HEK293 (cell line): ENCODE measurements around the gene MRPL28.

Experiments
- CTCF ChIA-PET: fragments of 350-600 bp; formaldehyde crosslinking; extraction: SDS; loops from one replicate; lab custom pipeline; 2021; ENCODE audit warnings: antibody characterized with exemption; lab: Yijun Ruan, JAX
- POLR2A ChIA-PET: fragments of 300-600 bp; formaldehyde crosslinking; extraction: SDS; loops from one replicate; lab custom pipeline; 2020; ENCODE audit warnings: antibody characterized with exemption, inconsistent platforms; lab: Yijun Ruan, JAX
- H3K27ac ChIP-seq: fragments of 200-500 bp; sonication (Bioruptor generic); 2 replicates; pipeline ENCODE4 v1.5.1; 2014; ENCODE audit warnings: low read depth, low read length, control low read depth, inconsistent platforms; ENCODE audit errors: extremely low read depth
- H3K36me3 ChIP-seq, 2 experiments: fragments of 200-500 bp in 1 of 2; sonication (Bioruptor generic) in 1 of 2; 1 replicate in 1 of 2; 2 replicates in 1 of 2; pipeline ENCODE4 v1.5.1; 2014 to 2017; ENCODE audit warnings: inconsistent platforms in 2 of 2, low read length in 2 of 2; ENCODE audit not compliant: control insufficient read depth in 2 of 2, insufficient read depth in 1 of 2
- H3K4me1 ChIP-seq: fragments of 200-500 bp; sonication (Bioruptor generic); 2 replicates; pipeline ENCODE4 v1.5.1; 2014; ENCODE audit warnings: mild to moderate bottlenecking, low read length, inconsistent platforms; ENCODE audit not compliant: control insufficient read depth, insufficient read depth
- H3K4me3 ChIP-seq: 2 replicates; pipeline ENCODE4 v1.5.1; 2011; ENCODE audit warnings: low read depth, mild to moderate bottlenecking, control low read depth, low read length, moderate library complexity
- H3K9me3 ChIP-seq: fragments of 200-500 bp; sonication (Bioruptor generic); 2 replicates; pipeline ENCODE4 v1.5.1; 2014; ENCODE audit warnings: low read depth, low read length, inconsistent platforms; ENCODE audit not compliant: control insufficient read depth, insufficient read depth
- GLI2 ChIP-seq: fragments of 450-650 bp; formaldehyde crosslinking; IDR thresholded peaks from 2 replicates; pipeline ENCODE4; 2017; ENCODE audit warnings: missing biosample characterization, missing genetic modification characterization, low read depth, borderline replicate concordance
- GLIS2 ChIP-seq: fragments of 450-650 bp; formaldehyde crosslinking; IDR thresholded peaks from 2 replicates; pipeline ENCODE4 v1.5.1; 2016; ENCODE audit warnings: missing biosample characterization, missing genetic modification characterization
- OSR2 ChIP-seq: fragments of 450-650 bp; formaldehyde crosslinking; IDR thresholded peaks from 2 replicates; pipeline ENCODE4 v1.5.1; 2016; ENCODE audit warnings: missing biosample characterization, missing genetic modification characterization
- TCF7L2 ChIP-seq: IDR thresholded peaks from 2 replicates; pipeline ENCODE4 v1.6.1; 2011; ENCODE audit warnings: low read depth, mild to moderate bottlenecking, inconsistent platforms, low read length, moderate library complexity, borderline replicate concordance
- TRIM28 ChIP-seq: IDR thresholded peaks from 2 replicates; pipeline ENCODE4 v1.6.1; 2011; ENCODE audit warnings: low read length, control low read depth, borderline replicate concordance
- ZNF10 ChIP-seq: fragments of 450-650 bp; formaldehyde crosslinking; IDR thresholded peaks from 2 replicates; pipeline ENCODE4 v1.5.1; 2017; ENCODE audit warnings: missing biosample characterization, missing genetic modification characterization
- ZNF112 ChIP-seq: fragments of 450-650 bp; formaldehyde crosslinking; IDR thresholded peaks from 2 replicates; pipeline ENCODE4 v1.5.0; 2017; ENCODE audit warnings: missing biosample characterization, missing genetic modification characterization
- ZNF132 ChIP-seq: fragments of 450-650 bp; formaldehyde crosslinking; IDR thresholded peaks from 2 replicates; pipeline ENCODE4 v1.5.1; 2017; ENCODE audit warnings: missing biosample characterization, missing genetic modification characterization, borderline replicate concordance
- ZNF2 ChIP-seq: fragments of 450-650 bp; formaldehyde crosslinking; IDR thresholded peaks from 2 replicates; pipeline ENCODE4 v1.5.1; 2016; ENCODE audit warnings: missing biosample characterization, missing genetic modification characterization
- ZNF211 ChIP-seq: fragments of 450-650 bp; formaldehyde crosslinking; IDR thresholded peaks from 2 replicates; pipeline ENCODE4 v1.5.1; 2016; ENCODE audit warnings: low read depth, missing biosample characterization, missing genetic modification characterization
- ZNF366 ChIP-seq: fragments of 450-650 bp; formaldehyde crosslinking; conservative IDR thresholded peaks from 2 replicates; pipeline ENCODE4 v1.5.1; 2016; ENCODE audit warnings: missing biosample characterization, missing genetic modification characterization
- ZNF394 ChIP-seq: fragments of 450-650 bp; formaldehyde crosslinking; IDR thresholded peaks from 2 replicates; pipeline ENCODE4 v1.5.1; 2016; ENCODE audit warnings: missing biosample characterization, missing genetic modification characterization, mild to moderate bottlenecking, moderate library complexity, borderline replicate concordance
- ZNF404 ChIP-seq: fragments of 450-650 bp; formaldehyde crosslinking; IDR thresholded peaks from 2 replicates; pipeline ENCODE4 v1.5.1; 2017; ENCODE audit warnings: missing biosample characterization, missing genetic modification characterization
- ZNF416 ChIP-seq: fragments of 450-650 bp; formaldehyde crosslinking; IDR thresholded peaks from 2 replicates; pipeline ENCODE4 v1.5.1; 2016; ENCODE audit warnings: missing biosample characterization, missing genetic modification characterization
- ZNF423 ChIP-seq: fragments of 450-650 bp; formaldehyde crosslinking; IDR thresholded peaks from 2 replicates; pipeline ENCODE4 v1.5.1; 2016; ENCODE audit warnings: missing biosample characterization, missing genetic modification characterization
- ZNF473 ChIP-seq: fragments of 450-650 bp; formaldehyde crosslinking; IDR thresholded peaks from 2 replicates; pipeline ENCODE4 v1.5.1; 2017; ENCODE audit warnings: missing biosample characterization, missing genetic modification characterization
- ZNF48 ChIP-seq: fragments of 450-650 bp; formaldehyde crosslinking; IDR thresholded peaks from 2 replicates; pipeline ENCODE4 v1.5.1; 2016; ENCODE audit warnings: missing biosample characterization, missing genetic modification characterization
- ZNF548 ChIP-seq: fragments of 450-650 bp; formaldehyde crosslinking; IDR thresholded peaks from 2 replicates; pipeline ENCODE4 v1.5.1; 2016; ENCODE audit warnings: missing biosample characterization, missing genetic modification characterization
- TF ChIP-seq, protein P1 (sequence below): fragments of 450-650 bp; formaldehyde crosslinking; IDR thresholded peaks from 2 replicates; pipeline ENCODE4 v1.5.1; 2016; ENCODE audit warnings: missing biosample characterization, missing genetic modification characterization
- TF ChIP-seq, protein P2 (sequence below): fragments of 450-650 bp; formaldehyde crosslinking; IDR thresholded peaks from 2 replicates; pipeline ENCODE4 v1.5.1; 2016; ENCODE audit warnings: missing biosample characterization, missing genetic modification characterization
- TF ChIP-seq, protein P3 (sequence below): fragments of 450-650 bp; formaldehyde crosslinking; IDR thresholded peaks from 2 replicates; pipeline ENCODE4 v1.5.1; 2016; ENCODE audit warnings: missing biosample characterization, missing genetic modification characterization

Gene MRPL28

DNA sequence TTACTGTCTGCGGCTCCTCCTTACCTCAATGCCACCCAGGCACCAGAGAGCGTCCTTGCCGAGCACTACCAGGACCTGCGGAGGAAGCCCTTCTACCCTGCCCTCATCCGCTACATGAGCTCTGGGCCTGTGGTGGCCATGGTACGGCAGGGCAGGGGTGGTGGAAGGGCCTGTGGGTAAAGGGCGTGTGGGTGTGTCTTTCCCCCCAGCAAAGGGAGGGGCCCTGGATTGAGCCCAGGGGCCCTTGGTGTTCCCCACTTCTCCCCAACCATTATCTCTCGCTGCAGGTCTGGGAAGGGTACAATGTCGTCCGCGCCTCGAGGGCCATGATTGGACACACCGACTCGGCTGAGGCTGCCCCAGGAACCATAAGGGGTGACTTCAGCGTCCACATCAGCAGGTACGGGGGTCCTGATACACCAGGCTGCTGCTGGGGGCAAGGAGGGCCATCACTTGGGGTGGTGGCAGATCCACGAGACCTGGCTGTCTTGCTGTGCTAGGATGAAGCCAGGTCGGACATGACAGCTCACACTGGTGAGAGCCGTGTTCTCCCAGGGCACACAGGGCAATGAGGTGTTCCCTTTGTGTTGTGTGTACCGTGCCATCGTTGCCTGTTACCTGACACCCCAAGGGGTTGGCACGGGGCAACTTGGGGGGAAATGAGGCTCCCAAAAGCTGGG lies 29.1 kb upstream of the MRPL28 start:
- POLR2A ChIA-PET: interaction anchor here (0.6 to 1.1 kb wide), 2 partner anchors 27 to 88 kb away, joined by 3 to 4 read pairs; no protein-coding TSS in a partner anchor
- CTCF ChIA-PET: interaction anchor here (0.6 to 1.3 kb wide), 3 partner anchors 8 to 60 kb away, joined by 3 to 5 read pairs (median 5); no protein-coding TSS in a partner anchor
- no peaks in the 10 kb centered on the region for H3K9me3 ChIP-seq

DNA sequence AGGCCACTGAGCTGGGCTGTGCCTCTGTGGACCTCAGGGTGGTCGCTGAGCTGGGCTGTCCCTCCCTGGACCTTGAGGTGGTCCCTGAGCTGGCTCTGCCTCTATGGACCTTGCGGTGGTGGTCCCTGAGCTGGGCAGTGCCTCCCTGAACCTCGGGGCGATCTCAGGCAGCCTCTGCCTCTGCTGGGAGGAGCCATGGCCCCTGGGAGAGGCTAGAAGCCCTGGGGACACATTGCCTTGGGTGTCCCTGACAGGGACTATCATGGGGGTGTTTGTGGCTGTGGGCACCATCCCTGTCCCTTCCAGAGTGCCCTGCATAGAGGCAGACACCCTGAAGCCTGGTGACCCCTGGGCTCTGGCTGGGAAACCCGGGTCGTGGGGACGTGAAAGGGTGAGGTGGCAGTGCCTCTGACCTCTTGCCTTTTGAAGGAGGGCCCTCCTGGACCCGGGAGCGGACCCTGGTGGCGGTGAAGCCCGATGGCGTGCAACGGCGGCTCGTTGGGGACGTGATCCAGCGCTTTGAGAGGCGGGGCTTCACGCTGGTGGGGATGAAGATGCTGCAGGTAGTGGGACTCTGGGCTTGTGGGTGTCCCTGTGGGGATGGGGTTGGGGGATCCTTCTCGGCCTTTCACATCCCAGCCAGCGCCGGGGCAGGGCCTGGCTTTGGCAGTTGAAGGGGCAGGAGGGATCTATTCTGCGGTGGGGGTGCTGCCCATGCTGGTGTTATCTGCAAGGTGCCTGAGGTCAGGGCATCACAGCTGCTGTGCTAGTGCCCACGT lies 28.4 kb upstream of the MRPL28 start:
- H3K36me3 ChIP-seq: peaks cover 0 to 27% of the 10 kb centered on the region in 2 experiments; a peak in 1 of 3 replicates
- no peaks in the 10 kb centered on the region for H3K4me1 ChIP-seq
- H3K27ac ChIP-seq: peak overlapping the region; percentile 46; the same call in 1 of the 2 replicates
- POLR2A ChIA-PET: no interaction called here
- TF ChIP-seq ZNF2 (tag by site-specific recombination): no peak
- no peak for TF ChIP-seq GLI2 (tag by site-specific recombination)
- TF ChIP-seq, protein P1, sequence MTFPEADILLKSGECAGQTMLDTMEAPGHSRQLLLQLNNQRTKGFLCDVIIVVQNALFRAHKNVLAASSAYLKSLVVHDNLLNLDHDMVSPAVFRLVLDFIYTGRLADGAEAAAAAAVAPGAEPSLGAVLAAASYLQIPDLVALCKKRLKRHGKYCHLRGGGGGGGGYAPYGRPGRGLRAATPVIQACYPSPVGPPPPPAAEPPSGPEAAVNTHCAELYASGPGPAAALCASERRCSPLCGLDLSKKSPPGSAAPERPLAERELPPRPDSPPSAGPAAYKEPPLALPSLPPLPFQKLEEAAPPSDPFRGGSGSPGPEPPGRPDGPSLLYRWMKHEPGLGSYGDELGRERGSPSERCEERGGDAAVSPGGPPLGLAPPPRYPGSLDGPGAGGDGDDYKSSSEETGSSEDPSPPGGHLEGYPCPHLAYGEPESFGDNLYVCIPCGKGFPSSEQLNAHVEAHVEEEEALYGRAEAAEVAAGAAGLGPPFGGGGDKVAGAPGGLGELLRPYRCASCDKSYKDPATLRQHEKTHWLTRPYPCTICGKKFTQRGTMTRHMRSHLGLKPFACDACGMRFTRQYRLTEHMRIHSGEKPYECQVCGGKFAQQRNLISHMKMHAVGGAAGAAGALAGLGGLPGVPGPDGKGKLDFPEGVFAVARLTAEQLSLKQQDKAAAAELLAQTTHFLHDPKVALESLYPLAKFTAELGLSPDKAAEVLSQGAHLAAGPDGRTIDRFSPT (tag by site-specific recombination): peak; percentile 11; the same call in 1 of the 2 replicates
- no peak for TF ChIP-seq ZNF548
- TF ChIP-seq ZNF473: no peak
- no peak for TF ChIP-seq ZNF211 (tag by site-specific recombination)
- TF ChIP-seq TCF7L2: no peak
- TF ChIP-seq ZNF132 (tag by site-specific recombination): no peak
- TF ChIP-seq TRIM28: no peak
- no peak for TF ChIP-seq ZNF394 (tag by site-specific recombination)
- TF ChIP-seq ZNF416 (tag by site-specific recombination): no peak
- TF ChIP-seq GLIS2: 0 out of 2 replicates have a peak, but pooled peaks have one; percentile 37
- peak; percentile 57 for TF ChIP-seq ZNF10 (tag by site-specific recombination)
- no peak for TF ChIP-seq ZNF48 (tag by site-specific recombination)
- no peak for TF ChIP-seq OSR2 (tag by site-specific recombination)
- H3K4me3 ChIP-seq: no peak overlapping the region
- no peaks in the 10 kb centered on the region for H3K9me3 ChIP-seq
- CTCF ChIA-PET: no interaction called here

More for the DNA sequence above, 29.1 kb upstream of the MRPL28 start:
- Histone ChIP-seq H3K36me3 (peaks cover 0 to 27% of the 10 kb centered on the region in 2 experiments; a peak in 2 of 3 replicates), H3K27ac (no peak overlapping the region), H3K4me1 (no peaks in the 10 kb centered on the region), H3K4me3 (no peak overlapping the region)
- TF ChIP-seq GLIS2: peak; percentile 16; the same call in 1 of the 2 replicates
- TF ChIP-seq, protein P1 (tag by site-specific recombination): 0 out of 2 replicates have a peak, but pooled peaks have one; percentile 3
- no peak for TF ChIP-seq ZNF404 (tag by site-specific recombination)
- TF ChIP-seq, protein P2, sequence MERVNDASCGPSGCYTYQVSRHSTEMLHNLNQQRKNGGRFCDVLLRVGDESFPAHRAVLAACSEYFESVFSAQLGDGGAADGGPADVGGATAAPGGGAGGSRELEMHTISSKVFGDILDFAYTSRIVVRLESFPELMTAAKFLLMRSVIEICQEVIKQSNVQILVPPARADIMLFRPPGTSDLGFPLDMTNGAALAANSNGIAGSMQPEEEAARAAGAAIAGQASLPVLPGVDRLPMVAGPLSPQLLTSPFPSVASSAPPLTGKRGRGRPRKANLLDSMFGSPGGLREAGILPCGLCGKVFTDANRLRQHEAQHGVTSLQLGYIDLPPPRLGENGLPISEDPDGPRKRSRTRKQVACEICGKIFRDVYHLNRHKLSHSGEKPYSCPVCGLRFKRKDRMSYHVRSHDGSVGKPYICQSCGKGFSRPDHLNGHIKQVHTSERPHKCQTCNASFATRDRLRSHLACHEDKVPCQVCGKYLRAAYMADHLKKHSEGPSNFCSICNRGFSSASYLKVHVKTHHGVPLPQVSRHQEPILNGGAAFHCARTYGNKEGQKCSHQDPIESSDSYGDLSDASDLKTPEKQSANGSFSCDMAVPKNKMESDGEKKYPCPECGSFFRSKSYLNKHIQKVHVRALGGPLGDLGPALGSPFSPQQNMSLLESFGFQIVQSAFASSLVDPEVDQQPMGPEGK (tag by site-specific recombination): peak; percentile 12; the same call in 1 of the 2 replicates
- no peak for TF ChIP-seq ZNF366
- no peak for TF ChIP-seq ZNF423 (tag by site-specific recombination)
- TF ChIP-seq ZNF112 (tag by site-specific recombination): no peak
- TF ChIP-seq, protein P3, sequence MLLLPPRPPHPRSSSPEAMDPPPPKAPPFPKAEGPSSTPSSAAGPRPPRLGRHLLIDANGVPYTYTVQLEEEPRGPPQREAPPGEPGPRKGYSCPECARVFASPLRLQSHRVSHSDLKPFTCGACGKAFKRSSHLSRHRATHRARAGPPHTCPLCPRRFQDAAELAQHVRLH (tag by site-specific recombination): no peak
- TF ChIP-seq, all 188 proteins: peak for 3
